GM08714 (cell line): Measurements from ENCODE around the gene FARSB.

ENCODE experiments used
- H3K4me3 ChIP-seq: fragments of 200-500 bp; sonication (Bioruptor generic); 2 replicates; pipeline ENCODE4 v1.5.1; 2014; ENCODE audit warnings: mild to moderate bottlenecking, low read length, inconsistent platforms
- ZNF274 ChIP-seq: IDR thresholded peaks from 2 replicates; pipeline ENCODE4 v1.6.1; 2012; ENCODE audit warnings: mild to moderate bottlenecking, low read depth, low read length

Gene FARSB

GRCh38 chr2:222643134-222643533 lies 12.8 kb downstream of the FARSB start:
- no peak overlapping the region for H3K4me3 ChIP-seq
- TF ChIP-seq ZNF274: no peak

- no peak for TF ChIP-seq ZNF274
- no peak overlapping the region for H3K4me3 ChIP-seq
Observed at GRCh38 chr2:222641336-222641735, 14.6 kb downstream of the FARSB start.

GRCh38 chr2:222637067-222637466 lies 18.8 kb downstream of the FARSB start:
- no peak overlapping the region for H3K4me3 ChIP-seq
- no peak for TF ChIP-seq ZNF274

- no peak for TF ChIP-seq ZNF274
- H3K4me3 ChIP-seq: no peak overlapping the region
Observed at GRCh38 chr2:222635295-222635694, 20.6 kb downstream of the FARSB start.

- no peak overlapping the region for H3K4me3 ChIP-seq
- no peak for TF ChIP-seq ZNF274
Observed at GRCh38 chr2:222627764-222628163, 28.1 kb downstream of the FARSB start.

GRCh38 chr2:222623756-222624309 lies 32.1 kb downstream of the FARSB start:
- no peak for TF ChIP-seq ZNF274

GRCh38 chr2:222622910-222623309 lies 33.0 kb downstream of the FARSB start:
- TF ChIP-seq ZNF274: no peak
- no peak overlapping the region for H3K4me3 ChIP-seq

More at GRCh38 chr2:222623756-222624309, 32.1 kb downstream of the FARSB start:
- H3K4me3 ChIP-seq: no peak overlapping the region

GRCh38 chr2:222621893-222622292 lies 34.0 kb downstream of the FARSB start:
- no peak overlapping the region for H3K4me3 ChIP-seq
- no peak for TF ChIP-seq ZNF274

- no peak overlapping the region for H3K4me3 ChIP-seq
- no peak for TF ChIP-seq ZNF274
Observed at GRCh38 chr2:222615320-222615719, 40.6 kb downstream of the FARSB start.

GRCh38 chr2:222613715-222614331 lies 42.1 kb downstream of the FARSB start:
- TF ChIP-seq ZNF274: no peak
- H3K4me3 ChIP-seq: no peak overlapping the region

- TF ChIP-seq ZNF274: no peak
- H3K4me3 ChIP-seq: no peak overlapping the region
Observed at GRCh38 chr2:222611684-222612083, 44.2 kb downstream of the FARSB start.

GRCh38 chr2:222610746-222611145 lies 45.1 kb downstream of the FARSB start:
- H3K4me3 ChIP-seq: no peak overlapping the region
- no peak for TF ChIP-seq ZNF274

GRCh38 chr2:222609381-222609780 lies 46.5 kb downstream of the FARSB start:
- no peak for TF ChIP-seq ZNF274
- H3K4me3 ChIP-seq: no peak overlapping the region

GRCh38 chr2:222608081-222608480 lies 47.8 kb downstream of the FARSB start:
- H3K4me3 ChIP-seq: no peak overlapping the region
- TF ChIP-seq ZNF274: no peak

GRCh38 chr2:222606306-222606705 lies 49.6 kb downstream of the FARSB start:
- TF ChIP-seq ZNF274: no peak
- H3K4me3 ChIP-seq: no peak overlapping the region

- no peak for TF ChIP-seq ZNF274
Observed at GRCh38 chr2:222604749-222605515, 51.0 kb downstream of the FARSB start.

More at GRCh38 chr2:222604749-222605515, 51.0 kb downstream of the FARSB start:
- no peak overlapping the region for H3K4me3 ChIP-seq
